ENCODE results near the gene IL21R. TPM values are rescaled to one million over a fixed set of nuclear protein-coding genes. Genes with fewer than 3 reads are reported as not detected.

IL21R gene
- total and polyA plus RNA-seq, 2 donors (not counting 1 experiment from before 2014, with no cell fraction given), result 28.5 to 32.1 TPM

DNA sequence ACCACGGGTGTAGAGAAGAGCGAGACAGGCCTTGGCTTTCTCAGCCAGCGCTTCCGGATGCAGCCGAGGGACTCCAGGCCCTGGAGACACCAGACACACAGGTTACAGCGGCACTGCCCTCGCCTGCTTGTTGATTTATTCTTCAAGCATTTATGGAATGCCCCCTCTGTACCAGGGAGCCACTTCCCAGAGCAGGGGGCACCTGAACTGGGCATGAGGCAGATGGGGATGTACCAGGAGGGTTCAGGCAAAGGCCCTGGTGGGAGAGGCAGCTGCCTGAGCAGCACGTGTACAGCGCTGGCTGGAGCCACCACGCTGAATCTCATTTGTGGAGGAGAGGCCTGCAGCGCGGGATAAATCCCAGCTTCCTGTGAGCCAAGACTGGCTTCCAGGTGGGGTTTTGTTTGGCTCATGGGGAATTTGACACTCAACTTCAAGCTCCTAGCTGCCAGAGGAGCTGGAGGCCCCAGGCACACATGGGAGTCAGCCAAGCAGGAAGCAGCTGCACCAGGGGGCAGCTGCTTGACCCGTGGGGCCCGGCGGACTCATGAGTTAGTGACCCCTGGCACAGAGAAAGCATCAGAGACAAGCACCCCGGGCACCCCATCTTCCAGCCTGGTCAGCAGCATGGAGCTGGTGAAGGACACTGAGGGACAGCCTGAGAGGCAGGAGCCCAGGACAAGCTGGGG, 59.7 kb downstream of the IL21R start:
- H3K79me2 ChIP-seq (ENCODE audit: control insufficient read depth, insufficient read depth, low read length), result peaks cover 5% of the 10 kb centered on the region
- H2AFZ ChIP-seq (ENCODE audit: insufficient read depth, low read depth, low read length, poor library complexity, severe bottlenecking), result no peak overlapping the region
- peaks cover 5 to 8% of the 10 kb centered on the region in 2 donors for H3K4me1 ChIP-seq (ENCODE audit: control insufficient read depth in 2 of 2, insufficient read depth in 2 of 2, low read length in 2 of 2)
- intact Hi-C loops (cut with micrococcal nuclease), result no loop called here
- no peak overlapping the region for H3K9ac ChIP-seq (ENCODE audit: low read length)
- TF ChIP-seq, protein P1, sequence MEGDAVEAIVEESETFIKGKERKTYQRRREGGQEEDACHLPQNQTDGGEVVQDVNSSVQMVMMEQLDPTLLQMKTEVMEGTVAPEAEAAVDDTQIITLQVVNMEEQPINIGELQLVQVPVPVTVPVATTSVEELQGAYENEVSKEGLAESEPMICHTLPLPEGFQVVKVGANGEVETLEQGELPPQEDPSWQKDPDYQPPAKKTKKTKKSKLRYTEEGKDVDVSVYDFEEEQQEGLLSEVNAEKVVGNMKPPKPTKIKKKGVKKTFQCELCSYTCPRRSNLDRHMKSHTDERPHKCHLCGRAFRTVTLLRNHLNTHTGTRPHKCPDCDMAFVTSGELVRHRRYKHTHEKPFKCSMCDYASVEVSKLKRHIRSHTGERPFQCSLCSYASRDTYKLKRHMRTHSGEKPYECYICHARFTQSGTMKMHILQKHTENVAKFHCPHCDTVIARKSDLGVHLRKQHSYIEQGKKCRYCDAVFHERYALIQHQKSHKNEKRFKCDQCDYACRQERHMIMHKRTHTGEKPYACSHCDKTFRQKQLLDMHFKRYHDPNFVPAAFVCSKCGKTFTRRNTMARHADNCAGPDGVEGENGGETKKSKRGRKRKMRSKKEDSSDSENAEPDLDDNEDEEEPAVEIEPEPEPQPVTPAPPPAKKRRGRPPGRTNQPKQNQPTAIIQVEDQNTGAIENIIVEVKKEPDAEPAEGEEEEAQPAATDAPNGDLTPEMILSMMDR (IDR thresholded peaks at IDR 0.05), result no peak
- peaks cover 0 to 41% of the 10 kb centered on the region in 2 experiments for H3K36me3 ChIP-seq (replicated peaks in 1 of 2; ENCODE audit: control extremely low read depth in 1 of 2, control insufficient read depth in 1 of 2, extremely low read depth in 1 of 2, insufficient read depth in 2 of 2, low read length in 1 of 2)
- no peaks in the 10 kb centered on the region for H3K27me3 ChIP-seq (replicated peaks in 1 of 4; ENCODE audit: control extremely low read depth in 1 of 4, control insufficient read depth in 3 of 4, insufficient read depth in 4 of 4, low read length in 3 of 4)
- no peak overlapping the region for H3K27ac ChIP-seq (ENCODE audit: low read length in 2 of 2)
- CTCF ChIA-PET, result interaction anchor here (1.0 kb wide), 1 partner anchor 8 kb away, joined by 4 read pairs; no protein-coding TSS in a partner anchor
- no peaks in the 10 kb centered on the region for H3K9me3 ChIP-seq (ENCODE audit: control extremely low read depth in 1 of 3, control insufficient read depth in 2 of 3, insufficient read depth in 1 of 3, low read length in 2 of 3)
- Mint-ChIP-seq H3K9me3 (ENCODE audit: insufficient read depth) (no peaks in the 10 kb centered on the region), H3K27me3 (no peaks in the 10 kb centered on the region), H3K27ac (no peak overlapping the region), H3K4me1 (peaks cover 7% of the 10 kb centered on the region), H3K4me3 (no peak overlapping the region)
- no peak overlapping the region for H3K4me3 ChIP-seq (ENCODE audit: control extremely low read depth in 1 of 5, extremely low read depth in 1 of 5, insufficient read depth in 1 of 5, low read depth in 2 of 5, low read length in 4 of 5)
- POLR2A ChIA-PET, result no interaction called here
- no peak for ATAC-seq (ENCODE audit: low read depth)
- WGBS (ENCODE audit: insufficient coverage), result 89% methylated on average over 10 of the region's 16 CpGs
- no peaks in the 10 kb centered on the region for H4K20me1 ChIP-seq (ENCODE audit: control insufficient read depth, insufficient read depth, low read length, poor library complexity, severe bottlenecking)
- DNase-seq, result no peak
- no peak overlapping the region for H3K4me2 ChIP-seq (replicated peaks; ENCODE audit: low read depth, low read length, poor library complexity, severe bottlenecking)

DNA sequence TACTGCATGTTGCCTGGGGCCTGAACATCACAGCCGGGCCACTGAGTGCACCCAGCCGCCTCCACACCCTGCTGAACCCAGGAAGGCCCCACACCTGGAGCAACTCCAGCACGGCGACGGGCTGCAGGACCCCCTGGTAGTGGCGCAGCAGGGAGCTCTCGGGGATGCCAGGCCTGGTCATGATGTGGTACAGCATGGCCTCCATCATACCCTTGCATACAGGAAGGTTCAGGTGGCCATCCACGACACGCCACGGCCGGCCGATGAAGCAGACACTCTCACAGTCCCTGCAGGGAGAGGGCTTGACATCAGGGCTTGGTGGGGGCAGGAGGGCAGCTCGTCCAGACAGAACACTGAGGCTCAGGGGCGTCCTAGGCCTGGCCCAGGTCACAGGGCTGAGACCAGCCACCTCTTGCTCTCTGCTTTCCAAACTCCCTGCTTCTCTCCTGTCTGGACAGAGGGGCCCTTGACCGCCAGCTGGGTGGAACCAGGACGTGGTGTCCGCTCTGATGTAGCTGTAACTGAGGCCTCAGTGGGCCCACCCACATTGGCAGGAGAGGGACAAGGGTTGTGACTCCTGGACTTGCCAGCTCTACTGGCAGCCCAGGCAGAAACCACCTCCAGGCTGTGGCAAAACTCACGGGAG, 60.3 kb downstream of the IL21R start:
- DNase-seq, result no peak
- no peaks in the 10 kb centered on the region for H3K9me3 Mint-ChIP-seq (ENCODE audit: insufficient read depth)
- no peak overlapping the region for H3K27ac ChIP-seq (ENCODE audit: low read length in 2 of 2)

More for the DNA sequence above, 60.3 kb downstream of the IL21R start:
- H3K27me3 ChIP-seq (replicated peaks in 1 of 4; ENCODE audit: control extremely low read depth in 1 of 4, control insufficient read depth in 3 of 4, insufficient read depth in 4 of 4, low read length in 3 of 4), result no peaks in the 10 kb centered on the region
- H4K20me1 ChIP-seq (ENCODE audit: control insufficient read depth, insufficient read depth, low read length, poor library complexity, severe bottlenecking), result no peaks in the 10 kb centered on the region
- peaks cover 0 to 2% of the 10 kb centered on the region in 2 donors for H3K4me1 ChIP-seq (ENCODE audit: control insufficient read depth in 2 of 2, insufficient read depth in 2 of 2, low read length in 2 of 2)
- Mint-ChIP-seq H3K4me3 (no peak overlapping the region), H3K4me1 (peaks cover under 1% of the 10 kb centered on the region), H3K27ac (no peak overlapping the region), H3K27me3 (no peaks in the 10 kb centered on the region)
- ChIA-PET CTCF (interaction anchor here (0.7 to 1.0 kb wide), 3 partner anchors 9 to 283 kb away, joined by 3 to 4 read pairs (median 3); no protein-coding TSS in a partner anchor), POLR2A (no interaction called here)
- WGBS (ENCODE audit: insufficient coverage), result 82% methylated on average over 18 of the region's 18 CpGs
- no peak for ATAC-seq (ENCODE audit: low read depth)
- no peak overlapping the region for H3K4me3 ChIP-seq (ENCODE audit: control extremely low read depth in 1 of 5, extremely low read depth in 1 of 5, insufficient read depth in 1 of 5, low read depth in 2 of 5, low read length in 4 of 5)
- peaks cover 0 to 47% of the 10 kb centered on the region in 2 experiments for H3K36me3 ChIP-seq (replicated peaks in 1 of 2; ENCODE audit: control extremely low read depth in 1 of 2, control insufficient read depth in 1 of 2, extremely low read depth in 1 of 2, insufficient read depth in 2 of 2, low read length in 1 of 2)
- no peak overlapping the region for H3K9ac ChIP-seq (ENCODE audit: low read length)
- intact Hi-C loops (cut with micrococcal nuclease), result no loop called here
- TF ChIP-seq, protein P1 (IDR thresholded peaks at IDR 0.05), result no peak
- no peak for TF ChIP-seq EZH2 (IDR thresholded peaks at IDR 0.05; ENCODE audit: borderline replicate concordance, insufficient read depth, low read depth, low read length, poor library complexity, severe bottlenecking)
- H2AFZ ChIP-seq (ENCODE audit: insufficient read depth, low read depth, low read length, poor library complexity, severe bottlenecking), result no peak overlapping the region
- H3K9me3 ChIP-seq (ENCODE audit: control extremely low read depth in 1 of 3, control insufficient read depth in 2 of 3, insufficient read depth in 1 of 3, low read length in 2 of 3), result no peaks in the 10 kb centered on the region
- H3K79me2 ChIP-seq (ENCODE audit: control insufficient read depth, insufficient read depth, low read length), result no peaks in the 10 kb centered on the region
- no peak overlapping the region for H3K4me2 ChIP-seq (replicated peaks; ENCODE audit: low read depth, low read length, poor library complexity, severe bottlenecking)
